GM18873 (cell line): Measurements from ENCODE around the gene CCDC183.
A peak's percentile ranks its signal among the peaks of the same experiment; 100 is the strongest.

Experiments
- ATAC-seq: cut with Tn5 transposase; IDR thresholded peaks from one replicate; pipeline ENCODE4 v1.9.1; 2021; ENCODE audit warnings: mild to moderate bottlenecking, moderate library complexity, moderate number of reproducible peaks; ENCODE audit not compliant: unreplicated experiment, low FRiP score

The CCDC183 gene

GRCh38 chr9:136846376-136847087 is 50.4 kb downstream of the CCDC183 start:
- no peak for ATAC-seq

GRCh38 chr9:136847088-136847825 is 51.1 kb downstream of the CCDC183 start:
- no peak for ATAC-seq

DNA sequence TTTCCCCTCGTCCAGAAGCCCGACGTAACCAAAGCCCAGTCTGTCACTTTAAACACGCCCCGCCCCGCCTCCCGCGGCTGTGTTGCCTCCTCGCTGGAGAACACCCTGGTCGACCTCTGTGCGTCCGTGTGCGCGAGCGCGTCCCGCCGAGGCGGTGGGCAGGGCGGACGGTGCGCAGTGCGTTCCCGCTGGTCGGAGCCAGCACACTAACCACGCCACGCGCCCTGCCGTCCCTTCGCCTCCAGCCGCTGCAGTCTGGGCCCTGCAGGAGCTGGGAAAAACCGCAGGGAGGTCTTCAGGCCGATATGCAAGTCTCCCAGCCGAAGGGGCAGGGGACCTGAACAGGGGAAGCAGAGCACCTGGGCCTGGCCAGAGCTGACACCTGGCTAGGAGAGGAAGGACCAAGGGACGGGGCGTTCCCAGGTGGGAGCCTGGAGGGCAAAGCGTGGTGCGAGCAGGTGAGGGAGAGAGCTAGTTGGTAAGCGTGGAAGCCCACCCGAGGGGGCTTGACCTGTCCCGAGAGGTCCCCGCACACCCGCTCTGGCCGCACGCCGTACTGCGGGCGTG is 51.8 kb downstream of the CCDC183 start:
- no peak for ATAC-seq

- ATAC-seq: no peak
Observed at GRCh38 chr9:136848393-136849037, 52.4 kb downstream of the CCDC183 start.

GRCh38 chr9:136849038-136849959 is 53.2 kb downstream of the CCDC183 start, which contains the start of gene PHPT1:
PHPT1 (plus strand) TSS chr9:136849409; CDS start chr9:136849431, 22 bp downstream.
- peak; percentile 77 for ATAC-seq

- ATAC-seq: no peak
Observed at GRCh38 chr9:136849960-136850865, 54.1 kb downstream of the CCDC183 start.

DNA sequence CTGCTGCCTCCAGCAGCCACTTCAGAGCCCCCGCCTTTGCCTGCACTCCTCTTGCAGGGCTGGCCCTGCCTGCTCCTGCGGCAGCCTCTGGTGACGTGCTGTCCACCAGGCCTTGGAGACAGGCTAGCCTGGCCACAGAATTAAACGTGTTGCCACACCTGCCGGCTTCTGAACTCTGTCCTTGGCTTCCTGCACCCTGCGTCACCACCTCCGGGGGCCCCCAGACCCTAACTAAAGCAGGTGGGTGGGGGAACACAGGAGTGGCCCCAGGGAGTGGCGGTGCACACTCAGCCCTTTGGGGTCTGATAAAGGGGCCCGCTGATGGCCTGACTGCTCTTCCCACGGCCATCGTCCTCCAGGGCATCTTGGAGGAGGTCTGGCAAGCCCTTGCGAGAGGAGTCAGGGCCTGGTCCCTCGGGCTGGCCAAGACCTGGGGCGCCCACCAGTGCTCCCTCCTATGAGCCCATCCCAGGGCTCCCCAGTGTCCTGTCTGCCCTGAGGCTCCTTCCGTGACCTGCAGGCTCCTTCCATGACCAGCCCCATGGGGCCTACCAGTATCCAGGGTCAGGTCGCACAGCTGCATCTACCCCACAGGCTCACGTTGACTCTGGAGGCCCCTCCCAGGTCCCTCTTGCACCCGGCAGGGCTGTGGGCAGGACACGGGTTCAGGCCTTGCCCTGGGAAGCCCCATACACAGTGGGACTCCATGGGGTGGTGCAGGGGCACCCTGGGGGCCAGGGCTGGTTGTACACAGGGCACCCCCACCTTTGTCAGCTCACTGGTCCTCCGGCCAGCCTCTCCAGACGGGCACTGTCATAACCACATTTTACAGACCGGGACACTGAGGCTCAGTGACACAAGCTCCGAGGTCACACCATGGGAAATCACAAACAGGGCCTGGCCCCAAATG is 55.0 kb downstream of the CCDC183 start:
- ATAC-seq: no peak

DNA sequence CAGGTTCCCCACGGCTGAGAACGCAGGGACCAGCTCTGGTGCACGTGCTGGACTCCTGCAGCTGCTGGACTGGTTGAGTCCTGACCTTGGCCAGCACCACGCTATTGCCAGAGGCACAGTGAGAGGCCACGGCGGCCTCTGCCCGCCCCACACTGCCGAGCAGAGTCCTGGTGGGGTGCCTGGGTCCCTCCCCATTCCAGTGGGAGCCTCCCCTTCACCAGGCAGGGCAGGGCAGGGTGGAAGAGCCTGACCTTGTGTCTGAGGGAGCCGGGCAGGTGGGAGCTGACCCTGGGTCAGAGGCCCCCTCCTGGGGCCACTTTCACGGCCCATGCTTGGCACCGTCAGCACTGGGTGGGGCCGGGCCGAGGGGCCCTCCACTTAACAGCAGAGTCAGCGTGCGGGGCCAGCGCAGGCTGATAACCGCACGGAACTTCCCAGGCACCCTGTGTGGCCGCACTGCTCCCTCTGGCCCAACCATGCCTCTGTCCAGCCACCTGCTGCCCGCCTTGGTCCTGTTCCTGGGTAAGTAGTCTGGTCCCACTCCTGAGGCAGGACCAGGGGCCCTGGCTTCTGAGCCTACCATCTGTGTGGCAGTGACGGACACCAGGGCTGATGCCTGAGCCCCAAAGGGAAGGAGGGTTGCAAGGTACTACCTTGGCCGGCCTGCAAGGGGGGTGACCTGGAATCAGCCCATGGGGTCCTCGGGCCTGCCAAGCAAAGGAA is 56.0 kb downstream of the CCDC183 start, which contains the start of gene MAMDC4:
MAMDC4 (plus strand) TSS at position 406 of the 723 bp plus-strand sequence; CDS start at position 477, 71 bp downstream.
- no peak for ATAC-seq

DNA sequence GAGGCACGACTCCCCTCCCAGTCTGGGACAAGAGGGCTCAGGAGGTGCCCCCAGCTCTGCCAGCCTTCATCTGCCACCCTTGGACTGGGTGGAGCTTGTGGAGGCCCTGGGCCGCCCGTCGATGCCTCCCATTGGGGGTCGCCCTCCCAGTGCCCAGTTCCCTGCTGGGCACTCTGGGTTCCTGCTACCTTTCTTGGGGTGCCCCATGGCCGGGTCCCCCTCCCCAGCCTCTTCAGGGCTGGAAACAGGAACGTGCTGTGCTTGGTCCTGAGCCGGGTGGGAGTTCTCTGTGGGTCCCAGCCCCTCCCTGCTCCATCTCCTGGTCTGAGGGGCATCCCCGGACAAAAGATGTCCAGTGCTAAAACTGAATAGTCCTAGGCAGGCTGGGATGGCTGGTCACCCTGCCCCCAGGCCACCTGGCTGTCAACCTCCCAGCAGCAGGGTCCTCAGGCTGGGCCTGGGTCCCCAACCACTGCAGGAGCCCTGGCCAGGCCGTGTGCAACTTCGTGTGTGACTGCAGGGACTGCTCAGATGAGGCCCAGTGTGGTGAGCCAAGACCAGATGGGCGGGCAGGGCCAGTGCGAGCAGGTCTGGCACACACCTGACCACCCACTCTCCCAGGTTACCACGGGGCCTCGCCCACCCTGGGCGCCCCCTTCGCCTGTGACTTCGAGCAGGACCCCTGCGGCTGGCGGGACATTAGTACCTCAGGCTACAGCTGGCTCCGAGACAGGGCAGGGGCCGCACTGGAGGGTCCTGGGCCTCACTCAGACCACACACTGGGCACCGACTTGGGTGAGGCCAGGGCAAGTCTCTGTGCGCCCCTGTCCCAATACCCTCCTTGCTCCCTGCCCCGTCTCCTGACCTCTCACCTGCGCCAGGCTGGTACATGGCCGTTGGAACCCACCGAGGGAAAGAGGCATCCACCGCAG is 56.8 kb downstream of the CCDC183 start:
- no peak for ATAC-seq

GRCh38 chr9:136853596-136854112 is 57.5 kb downstream of the CCDC183 start:
- ATAC-seq: no peak

DNA sequence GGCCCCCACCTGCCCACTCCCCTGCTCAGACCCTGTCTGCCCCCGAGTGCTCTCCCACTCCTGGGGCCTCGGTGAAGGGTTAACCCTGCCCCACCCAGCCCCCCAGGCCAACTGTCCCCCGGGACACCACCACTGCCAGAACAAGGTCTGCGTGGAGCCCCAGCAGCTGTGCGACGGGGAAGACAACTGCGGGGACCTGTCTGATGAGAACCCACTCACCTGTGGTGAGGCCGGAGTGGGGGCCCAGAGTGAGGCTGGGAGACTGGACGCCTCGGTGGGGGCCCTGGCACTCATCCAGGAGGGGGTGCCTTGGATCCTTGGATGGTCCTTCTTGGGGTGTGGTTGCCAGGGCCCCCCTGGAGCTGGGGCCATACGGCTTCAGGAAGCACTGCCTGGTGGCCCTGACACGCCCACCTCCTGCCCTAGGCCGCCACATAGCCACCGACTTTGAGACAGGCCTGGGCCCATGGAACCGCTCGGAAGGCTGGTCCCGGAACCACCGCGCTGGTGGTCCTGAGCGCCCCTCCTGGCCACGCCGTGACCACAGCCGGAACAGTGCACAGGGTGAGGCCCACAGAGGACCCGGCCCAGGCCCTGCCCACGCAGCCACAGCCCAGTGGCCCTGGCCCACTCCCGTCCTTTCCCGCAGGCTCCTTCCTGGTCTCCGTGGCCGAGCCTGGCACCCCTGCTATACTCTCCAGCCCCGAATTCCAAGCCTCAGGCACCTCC is 58.1 kb downstream of the CCDC183 start:
- ATAC-seq: no peak

GRCh38 chr9:136854842-136855460 is 58.8 kb downstream of the CCDC183 start:
- no peak for ATAC-seq

GRCh38 chr9:136855461-136856078 is 59.4 kb downstream of the CCDC183 start:
- no peak for ATAC-seq

DNA sequence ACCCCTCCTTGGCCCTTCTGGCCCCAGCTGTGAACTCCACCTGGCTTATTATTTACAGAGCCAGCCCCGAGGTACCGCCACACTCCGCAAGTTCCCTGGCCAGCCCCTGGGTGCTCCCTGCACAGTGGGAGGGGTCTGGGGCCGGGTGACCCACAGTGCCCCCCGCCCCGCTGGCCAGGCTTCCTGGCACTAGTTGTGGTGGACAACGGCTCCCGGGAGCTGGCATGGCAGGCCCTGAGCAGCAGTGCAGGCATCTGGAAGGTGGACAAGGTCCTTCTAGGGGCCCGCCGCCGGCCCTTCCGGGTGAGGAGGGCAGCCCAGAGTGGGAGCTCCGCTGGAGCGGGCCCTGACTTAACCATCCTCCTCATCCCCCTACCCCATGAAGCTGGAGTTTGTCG is 59.9 kb downstream of the CCDC183 start:
- no peak for ATAC-seq
